Activated effector memory CD4-positive, alpha-beta T cell treated with Interleukin-2 at 50 U/mL for 16 hours (primary cell): ENCODE results near the gene ARHGAP20.

Source experiments
- DNase-seq: peaks from one replicate; pipeline ENCODE4 v3.0.0-alpha.2; 2020

The ARHGAP20 gene

DNA sequence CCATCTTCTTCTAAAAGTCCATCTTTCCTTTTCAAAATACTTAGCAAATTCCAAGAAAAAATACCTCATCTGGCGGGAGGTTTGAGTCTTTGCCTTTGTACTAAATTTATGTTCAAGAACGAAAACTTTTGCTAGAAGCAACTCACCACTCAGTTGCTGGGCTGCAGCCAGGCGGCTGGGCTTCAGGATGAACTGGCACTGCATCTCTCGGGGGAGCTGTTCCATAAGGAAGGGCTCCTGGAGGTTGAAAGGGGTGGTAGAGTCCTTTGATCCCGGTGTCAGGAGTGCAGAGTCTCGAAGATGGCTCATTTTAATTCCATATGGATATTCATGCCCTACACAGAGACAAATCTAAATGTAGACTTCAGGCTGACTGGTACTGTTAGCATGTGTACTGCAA is 105.8 kb downstream of the ARHGAP20 start:
- no peak for DNase-seq

GRCh38 chr11:110601936-110602335 is 110.3 kb downstream of the ARHGAP20 start:
- DNase-seq = no peak

DNA sequence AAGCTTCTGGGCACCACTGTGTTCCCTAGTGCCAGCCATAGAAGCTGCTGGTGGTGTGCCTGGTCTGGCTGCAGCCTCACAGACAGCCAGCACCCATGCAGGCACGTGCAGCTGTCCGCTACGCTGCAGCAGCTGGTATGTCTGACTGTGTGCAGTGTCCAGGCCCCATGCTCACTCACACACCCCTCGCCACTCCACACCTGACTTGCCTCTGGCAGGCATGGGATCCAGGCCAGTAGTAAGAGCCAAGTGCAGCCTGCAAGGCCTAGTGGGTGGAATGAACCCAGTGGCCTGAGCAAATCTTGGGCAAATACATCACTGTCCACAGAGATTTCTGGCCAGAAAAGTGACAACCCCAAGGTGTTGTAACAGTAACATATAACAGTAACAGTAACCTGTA is 111.9 kb downstream of the ARHGAP20 start:
- DNase-seq = no peak

DNA sequence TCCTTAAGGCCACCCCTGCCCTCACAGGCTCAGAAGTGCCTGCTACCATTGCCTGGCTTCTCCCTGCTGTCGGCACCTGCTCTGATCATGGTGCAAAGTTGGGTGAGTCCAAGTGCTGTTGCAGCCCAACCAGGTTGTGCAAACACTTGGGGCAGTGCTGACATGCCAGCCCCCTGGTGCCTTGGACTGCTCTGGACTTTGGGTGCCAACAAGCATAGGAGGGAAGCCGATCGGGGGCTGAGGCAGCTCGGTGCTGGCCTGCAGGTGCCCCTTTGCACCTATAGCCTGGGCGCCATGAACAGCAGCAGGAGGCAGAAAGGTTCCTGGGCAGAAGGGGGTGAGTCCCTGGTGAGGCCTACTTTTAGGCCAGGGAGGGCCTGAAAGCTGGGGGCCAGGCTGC is 113.0 kb downstream of the ARHGAP20 start:
- DNase-seq = no peak

GRCh38 chr11:110598725-110599124 is 113.5 kb downstream of the ARHGAP20 start:
- DNase-seq = no peak

DNA sequence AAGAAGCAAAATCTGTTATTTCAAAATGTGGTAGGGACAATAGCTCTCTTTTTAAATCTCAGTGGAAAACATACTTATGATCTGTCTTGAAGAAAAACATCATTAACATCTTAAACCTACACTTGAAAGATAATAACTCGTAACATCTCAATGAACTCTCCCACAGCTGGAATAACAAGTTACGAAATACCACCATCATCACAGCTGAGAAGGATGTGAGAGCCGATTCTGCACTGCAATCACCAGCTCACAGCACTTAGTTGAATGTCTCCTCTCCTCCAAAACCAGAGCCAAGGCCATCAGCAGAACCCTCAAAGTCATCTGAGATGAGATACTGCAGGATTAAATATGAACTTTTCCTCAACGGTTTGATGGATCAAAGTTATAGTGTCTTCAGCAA is 124.3 kb downstream of the ARHGAP20 start:
- DNase-seq = no peak

GRCh38 chr11:110587129-110587528 is 125.1 kb downstream of the ARHGAP20 start:
- DNase-seq = no peak

DNA sequence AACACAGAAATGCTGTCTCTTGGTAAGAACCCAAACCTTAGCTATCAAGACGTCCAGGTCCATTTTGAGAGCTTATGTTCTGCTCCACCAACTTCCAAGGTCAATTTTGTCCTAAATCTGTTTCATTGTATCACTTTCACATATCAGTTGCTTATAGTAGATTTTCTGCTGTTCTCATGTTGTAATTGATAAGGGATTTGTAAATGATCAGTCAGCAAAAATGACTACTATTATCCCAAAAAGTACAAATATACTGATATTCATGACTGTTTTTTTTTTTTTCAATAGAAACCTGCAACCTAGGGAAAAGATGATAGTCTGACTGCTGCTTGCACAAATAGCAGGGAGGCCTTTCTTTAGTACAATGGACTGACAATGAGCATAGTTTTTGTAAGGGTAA is 128.1 kb downstream of the ARHGAP20 start:
- no peak for DNase-seq

DNA sequence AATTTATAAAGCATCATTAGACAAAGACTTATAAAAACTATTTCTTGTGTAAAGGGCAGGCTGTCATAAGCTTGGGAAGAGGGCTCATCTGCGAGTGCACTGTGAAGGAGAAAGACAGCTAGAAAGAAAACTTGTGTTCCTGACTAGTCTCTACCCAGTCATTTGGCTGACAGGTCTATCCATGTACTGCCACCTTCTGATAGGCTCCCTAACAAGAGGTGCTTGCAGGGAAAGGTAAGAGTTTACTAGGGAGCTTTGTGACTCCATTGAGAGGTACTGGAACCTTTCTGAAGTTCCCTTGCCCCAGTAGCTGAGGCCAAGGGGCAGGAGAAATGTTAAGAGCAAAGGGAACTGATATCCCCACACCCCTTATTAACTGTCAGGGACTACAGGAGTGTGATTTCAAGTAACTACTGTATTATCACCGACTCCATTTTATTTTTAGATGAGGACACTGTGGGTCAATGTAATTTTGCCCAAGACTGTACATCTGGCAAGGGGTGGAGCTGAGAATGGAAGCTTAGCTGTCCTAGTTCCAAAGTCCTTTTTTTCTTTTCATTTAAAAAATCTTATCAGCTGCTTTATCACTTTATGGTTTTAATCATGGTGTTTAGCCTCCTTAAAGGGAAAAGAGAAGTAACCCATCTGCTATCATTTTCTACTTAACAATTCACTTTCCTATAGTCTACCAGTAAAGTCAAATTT is 129.4 kb downstream of the ARHGAP20 start:
- no peak for DNase-seq

DNA sequence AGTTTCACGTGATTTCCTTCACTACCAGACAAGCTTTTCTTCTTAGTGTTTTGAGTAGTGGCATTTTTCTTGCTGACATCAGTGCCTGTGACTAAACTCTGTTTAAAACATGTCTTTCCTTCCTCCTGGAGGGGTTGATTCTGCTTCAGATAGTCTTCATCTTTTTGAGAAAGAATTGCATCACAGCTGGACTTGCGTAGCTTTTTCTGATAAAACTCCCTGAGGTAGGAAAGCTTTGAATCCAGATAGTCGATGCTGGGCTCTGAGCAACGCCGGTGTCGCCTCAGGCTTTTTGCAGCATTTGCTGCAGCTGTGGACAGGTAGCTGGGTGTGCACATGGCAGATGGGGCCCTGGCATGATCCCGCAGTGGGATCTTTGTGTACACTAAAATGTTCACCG is 131.7 kb downstream of the ARHGAP20 start:
- no peak for DNase-seq

GRCh38 chr11:110573411-110573810 is 138.8 kb downstream of the ARHGAP20 start:
- DNase-seq = no peak

- no peak for DNase-seq
Measured at GRCh38 chr11:110571081-110571720, 141.0 kb downstream of the ARHGAP20 start.

DNA sequence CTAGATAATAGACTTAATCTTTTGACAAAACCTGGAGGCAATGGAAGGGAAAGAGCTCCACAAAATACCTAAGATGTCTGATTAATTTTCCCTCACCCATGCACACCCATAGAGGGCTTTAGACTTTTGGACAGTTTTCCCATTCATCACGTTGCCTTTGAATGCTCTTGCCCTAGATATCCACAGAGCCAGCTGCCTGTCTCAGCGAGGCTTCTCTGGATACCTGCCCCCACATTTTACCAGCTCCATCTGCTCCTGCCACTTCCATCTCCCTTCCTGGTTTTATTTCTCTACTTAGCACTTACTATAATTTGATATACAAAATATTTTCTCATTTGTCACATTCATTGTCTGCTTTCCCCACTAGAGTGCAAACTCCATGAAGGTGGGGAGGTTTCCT is 145.7 kb downstream of the ARHGAP20 start:
- DNase-seq = no peak

DNA sequence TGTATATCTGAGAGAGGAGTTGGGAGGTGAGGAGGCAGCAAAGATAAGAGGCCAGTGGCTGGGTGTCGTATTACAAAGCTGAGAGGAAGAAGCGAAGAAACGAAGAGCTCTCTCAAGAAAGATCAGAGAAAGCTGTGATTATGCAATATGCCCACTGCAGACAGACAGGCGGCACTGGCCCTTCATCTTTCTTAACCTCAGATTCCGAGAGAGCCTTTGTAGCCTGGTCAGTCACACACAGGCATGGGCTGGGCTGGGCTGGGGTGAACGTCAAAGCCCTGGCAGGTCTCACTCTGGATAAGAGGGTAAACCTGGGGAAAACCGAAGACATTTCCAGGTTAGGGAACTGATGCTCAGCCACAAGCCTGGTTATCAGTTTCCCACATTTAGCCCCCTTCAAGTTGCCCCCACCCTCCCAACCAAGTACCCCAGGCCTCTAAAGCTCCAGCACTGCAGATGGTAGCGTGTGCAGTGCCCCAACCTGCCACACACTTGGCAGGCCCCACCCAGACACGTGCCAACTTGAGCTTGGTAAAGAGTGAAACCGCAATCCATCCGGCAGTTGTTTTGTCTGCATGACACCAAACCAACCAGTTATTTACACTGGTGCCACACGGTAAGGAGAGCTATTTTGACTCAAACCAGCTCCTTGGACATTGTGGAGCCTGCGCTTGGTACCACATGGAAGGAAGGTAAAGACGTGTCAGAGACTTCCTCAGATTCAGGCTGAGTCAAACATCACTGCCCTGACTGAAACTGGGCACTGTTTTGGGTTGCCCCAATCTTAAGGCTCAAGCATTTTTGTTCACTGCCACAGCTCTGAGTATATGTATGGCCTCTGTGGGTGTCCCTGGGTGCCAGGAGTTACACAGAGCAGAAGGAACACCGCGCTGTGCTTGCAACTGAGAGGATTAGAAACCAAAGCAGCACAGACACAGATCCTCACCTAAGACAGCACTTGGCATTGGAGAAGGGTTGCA is 146.6 kb downstream of the ARHGAP20 start:
- no peak for DNase-seq

DNA sequence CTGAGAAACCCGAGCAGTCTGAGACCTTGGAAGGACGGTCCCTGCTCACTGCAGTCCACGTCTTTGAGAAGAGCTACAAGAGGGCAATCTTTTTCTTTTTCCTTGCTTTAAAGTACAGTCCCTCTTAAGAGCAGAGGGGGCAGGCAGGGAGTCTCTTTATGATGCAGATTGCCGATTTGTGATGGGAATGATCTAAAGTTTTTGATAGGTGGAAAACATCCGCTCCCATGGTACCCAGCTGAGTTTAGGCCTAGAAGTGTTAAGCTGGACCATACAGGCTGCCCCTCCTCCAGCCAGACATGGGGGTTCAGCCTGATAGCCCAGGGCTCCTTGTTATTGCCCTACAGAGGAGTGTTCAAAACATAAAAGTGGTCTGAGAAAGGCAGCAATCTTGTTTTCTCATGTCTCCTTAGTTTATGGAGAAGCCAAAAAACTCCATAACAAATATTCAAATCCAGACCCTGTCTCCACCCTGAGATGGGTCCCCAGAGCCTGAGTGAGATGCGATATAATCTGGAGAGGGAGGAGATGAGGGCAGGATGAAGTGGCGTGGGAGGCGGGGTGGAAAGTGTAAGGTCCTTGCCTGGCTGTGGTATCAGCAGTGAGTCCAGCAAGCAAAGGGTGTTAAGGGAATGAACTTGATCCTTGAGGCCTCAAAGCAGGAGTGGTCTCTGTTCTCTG is 147.4 kb downstream of the ARHGAP20 start:
- no peak for DNase-seq

- DNase-seq = no peak
Measured at GRCh38 chr11:110544779-110545178, 167.5 kb downstream of the ARHGAP20 start.

- no peak for DNase-seq
Measured at GRCh38 chr11:110538154-110538553, 174.1 kb downstream of the ARHGAP20 start.

DNA sequence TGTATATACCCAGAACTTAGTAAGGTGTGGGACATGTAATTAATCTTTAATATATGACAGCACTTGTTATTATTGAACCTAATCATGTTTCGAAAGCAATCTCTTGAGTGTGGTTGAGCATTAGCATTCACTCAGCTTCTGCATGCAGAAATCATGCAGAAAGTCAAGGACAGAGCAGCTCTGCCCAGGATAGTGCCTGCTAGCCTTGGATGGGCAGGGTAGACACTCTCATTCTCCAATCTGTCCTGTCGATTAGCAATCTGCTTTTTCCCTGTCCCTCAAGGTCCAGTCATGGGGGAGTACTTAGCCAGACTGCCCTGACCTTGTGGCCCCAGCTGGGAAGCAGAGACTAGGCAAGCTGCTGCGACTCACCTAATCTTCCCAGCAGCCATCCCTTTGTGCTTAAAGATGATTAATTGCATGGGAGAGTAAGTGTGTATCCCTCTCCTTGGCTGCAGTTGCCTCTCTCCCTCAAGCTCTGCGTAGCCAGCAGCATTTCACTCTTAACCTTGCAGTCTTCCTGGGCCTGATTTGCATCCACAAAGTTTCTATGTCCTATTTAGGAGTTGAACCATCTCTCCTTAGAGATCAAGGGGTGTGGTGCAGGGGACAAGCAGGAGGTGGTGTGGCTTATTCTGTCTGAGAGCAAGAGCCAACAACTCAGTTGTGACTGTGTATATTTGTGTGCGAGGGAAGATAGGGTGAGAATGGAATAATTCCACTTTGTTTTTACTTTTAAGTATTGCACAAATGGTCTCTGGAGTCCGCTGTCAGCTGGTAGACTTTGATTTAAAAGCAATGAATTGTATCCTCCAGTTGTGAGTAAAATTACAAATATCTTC is 181.1 kb downstream of the ARHGAP20 start:
- no peak for DNase-seq

- no peak for DNase-seq
Measured at GRCh38 chr11:110529043-110529442, 183.2 kb downstream of the ARHGAP20 start.

DNA sequence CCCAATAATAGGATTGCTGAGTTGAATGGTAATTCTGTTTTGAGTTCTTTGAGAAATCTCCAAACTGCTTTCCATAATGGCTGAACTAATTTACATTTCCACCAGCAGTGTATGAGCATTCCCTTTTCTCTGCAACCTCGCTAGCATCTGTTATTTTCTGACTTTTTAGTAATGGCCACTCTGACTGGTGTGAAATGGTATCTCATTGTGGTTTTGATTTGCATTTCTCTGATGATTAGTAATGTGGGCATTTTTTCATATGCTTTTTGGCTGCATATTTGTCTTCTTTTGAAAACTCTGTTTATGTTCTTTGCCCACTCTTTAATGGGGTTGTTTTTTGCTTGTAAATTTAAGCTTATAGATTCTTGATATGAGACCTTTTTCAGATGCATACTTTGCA is 185.1 kb downstream of the ARHGAP20 start:
- DNase-seq = no peak
